NT2/D1 (cell line): ENCODE data around the gene PRSS36.
"Not testable (repeated sequence)": the region's sequence is repeated elsewhere in the genome, so short reads cannot be mapped to it uniquely, and the experiment has no call there.

Source experiments
- DNase-seq: peaks from one replicate; pipeline ENCODE4 v3.0.0-alpha.2; 2011; ENCODE audit warnings: low read depth, low spot score
- H3K27me3 ChIP-seq: 2 replicates; pipeline ENCODE4 v1.6.0; 2011; ENCODE audit warnings: mild to moderate bottlenecking; ENCODE audit not compliant: insufficient read length, insufficient read depth
- H3K36me3 ChIP-seq: 2 replicates; pipeline ENCODE4 v1.6.1; 2011; ENCODE audit warnings: mild to moderate bottlenecking, low read length, mixed read lengths; ENCODE audit not compliant: insufficient read depth, insufficient read length
- H3K4me1 ChIP-seq: 2 replicates; pipeline ENCODE4 v1.5.1; 2011; ENCODE audit not compliant: insufficient read depth, insufficient read length
- H3K4me3 ChIP-seq: 2 replicates; pipeline ENCODE4 v1.5.1; 2011; ENCODE audit warnings: low read depth; ENCODE audit not compliant: insufficient read length
- H3K9ac ChIP-seq: 2 replicates; pipeline ENCODE4 v1.6.0; 2011; ENCODE audit warnings: low read depth; ENCODE audit not compliant: insufficient read length
- H3K9me3 ChIP-seq: 2 replicates; pipeline ENCODE4 v1.5.1; 2011; ENCODE audit warnings: mild to moderate bottlenecking, low read length; ENCODE audit not compliant: insufficient read depth
- SUZ12 ChIP-seq: IDR thresholded peaks from 2 replicates; pipeline ENCODE4 v1.6.1; 2011; ENCODE audit not compliant: insufficient read length, insufficient read depth; ENCODE audit errors: extremely low read depth
- YY1 ChIP-seq: IDR thresholded peaks from 2 replicates; pipeline ENCODE4 v1.6.1; 2011; ENCODE audit not compliant: insufficient read length, insufficient read depth
- ZNF274 ChIP-seq: IDR thresholded peaks from 2 replicates; pipeline ENCODE4 v1.6.1; 2011; ENCODE audit warnings: mild to moderate bottlenecking, low read depth, low read length

PRSS36 gene

GRCh38 chr16:31149894-31150890 is at the start of gene PRSS36:
PRSS36 (minus strand) TSS chr16:31150066; CDS start chr16:31150035, 31 bp downstream.
- H3K4me3 ChIP-seq = no peak within 1 kb of the TSS
- DNase-seq = no peak
- H3K9ac ChIP-seq = no peak within 1 kb of the TSS

GRCh38 chr16:31199430-31200041 is 49.7 kb upstream of the PRSS36 start:
- Histone ChIP-seq H3K4me1 (no peaks in the 10 kb centered on the region), H3K36me3 (peaks cover 37% of the 10 kb centered on the region), H3K27me3 (peaks cover 10% of the 10 kb centered on the region), H3K9ac (no peak overlapping the region), H3K9me3 (no peaks in the 10 kb centered on the region), H3K4me3 (no peak overlapping the region)
- no peak for TF ChIP-seq SUZ12
- no peak for DNase-seq

More at GRCh38 chr16:31149894-31150890, at the start of gene PRSS36:
- Histone ChIP-seq H3K36me3 (no peaks in the 10 kb centered on the region), H3K27me3 (peaks cover 9% of the 10 kb centered on the region), H3K4me1 (peaks cover 15% of the 10 kb centered on the region), H3K9me3 (no peaks in the 10 kb centered on the region)
- TF ChIP-seq YY1 (no peak), ZNF274 (no peak), SUZ12 (no peak)

DNA sequence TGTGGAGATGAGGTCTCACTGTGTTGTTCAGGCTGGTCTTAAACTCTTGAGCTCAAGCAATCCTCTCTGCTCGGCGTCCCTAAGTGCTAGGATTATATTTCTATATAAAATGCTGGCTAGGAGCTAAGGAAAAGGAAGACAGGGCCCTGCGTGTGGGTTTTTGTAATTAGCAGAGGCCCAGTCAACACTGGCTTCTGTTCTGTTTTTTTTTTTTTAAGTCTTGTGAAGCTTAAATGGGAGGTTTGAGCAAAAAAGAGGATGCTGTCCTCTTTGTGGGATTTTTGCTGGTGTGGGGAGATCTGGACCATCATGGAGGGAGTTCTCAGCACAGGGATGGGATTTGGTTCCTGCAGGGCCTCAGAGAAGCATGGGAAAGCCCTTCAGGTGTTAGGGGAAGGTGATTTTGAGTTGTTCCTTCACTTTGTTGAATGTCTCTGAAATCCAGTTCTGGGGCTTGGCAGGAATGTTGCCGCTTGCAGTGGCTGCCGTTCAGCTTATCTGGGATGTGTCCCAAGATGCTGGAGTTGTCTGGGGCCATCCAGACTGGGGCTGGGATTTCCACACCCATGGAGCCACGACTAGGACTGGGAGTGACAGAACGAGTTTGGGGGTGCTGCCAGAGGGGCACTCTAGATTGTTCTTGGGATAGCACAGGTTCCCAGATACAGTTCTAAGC is 48.5 kb upstream of the PRSS36 start:
- peaks cover 49% of the 10 kb centered on the region for H3K36me3 ChIP-seq
- no peaks in the 10 kb centered on the region for H3K4me1 ChIP-seq

DNA sequence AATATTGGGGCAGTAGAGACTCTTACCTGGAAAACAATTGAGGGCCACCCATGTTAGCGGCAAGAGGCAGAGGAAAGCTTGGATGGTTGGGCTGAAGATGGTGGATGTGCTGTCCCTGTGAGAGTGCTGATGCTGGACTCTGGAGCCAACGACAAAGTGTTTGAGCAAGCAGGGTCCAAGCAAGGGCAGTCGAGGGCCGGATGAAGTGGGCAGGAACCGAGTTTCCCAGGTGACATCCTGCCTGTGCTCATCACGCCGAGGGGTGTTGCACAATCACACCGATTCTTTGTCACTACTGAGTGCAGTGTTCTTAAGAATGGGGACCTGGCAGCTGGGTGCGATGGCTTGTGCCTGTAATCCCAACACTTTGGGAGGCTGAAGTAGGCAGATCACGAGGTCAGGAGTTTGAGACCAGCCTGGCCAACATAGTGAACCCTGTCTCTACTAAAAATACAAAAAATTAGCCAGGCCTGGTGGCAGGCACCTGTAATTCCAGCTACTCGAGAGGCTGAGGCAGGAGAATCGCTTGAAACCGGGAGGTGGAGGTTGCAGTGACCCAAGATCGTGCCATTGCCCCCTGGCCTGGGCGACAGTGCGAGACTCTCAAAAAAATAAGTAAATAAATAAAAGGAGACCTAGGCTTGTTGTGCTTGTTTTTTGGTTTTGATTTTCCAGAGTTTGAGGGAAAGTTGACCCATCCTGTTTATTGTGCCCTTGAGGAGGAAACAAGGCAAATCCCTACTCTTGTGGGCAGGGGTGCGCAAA is 46.6 kb upstream of the PRSS36 start:
- Histone ChIP-seq H3K27me3 (no peaks in the 10 kb centered on the region), H3K36me3 (peaks cover 67% of the 10 kb centered on the region), H3K4me1 (no peaks in the 10 kb centered on the region), H3K4me3 (no peak overlapping the region), H3K9me3 (no peaks in the 10 kb centered on the region), H3K9ac (no peak overlapping the region)
- DNase-seq = no peak
- no peak for TF ChIP-seq SUZ12
- no peak for TF ChIP-seq ZNF274
- no peak for TF ChIP-seq YY1

More for the DNA sequence above, 48.5 kb upstream of the PRSS36 start:
- H3K9me3 ChIP-seq = no peaks in the 10 kb centered on the region
- H3K9ac ChIP-seq = no peak overlapping the region
- peaks cover 10% of the 10 kb centered on the region for H3K27me3 ChIP-seq
- no peak overlapping the region for H3K4me3 ChIP-seq
- TF ChIP-seq SUZ12 (no peak), ZNF274 (no peak), YY1 (no peak)
- no peak for DNase-seq

GRCh38 chr16:31195861-31196260 is 46.0 kb upstream of the PRSS36 start:
- H3K27me3 ChIP-seq, H3K9me3 ChIP-seq, H3K9ac ChIP-seq, DNase-seq, H3K4me1 ChIP-seq, H3K4me3 ChIP-seq: not testable (repeated sequence)
- H3K36me3 ChIP-seq = peaks cover 73% of the 10 kb centered on the region

DNA sequence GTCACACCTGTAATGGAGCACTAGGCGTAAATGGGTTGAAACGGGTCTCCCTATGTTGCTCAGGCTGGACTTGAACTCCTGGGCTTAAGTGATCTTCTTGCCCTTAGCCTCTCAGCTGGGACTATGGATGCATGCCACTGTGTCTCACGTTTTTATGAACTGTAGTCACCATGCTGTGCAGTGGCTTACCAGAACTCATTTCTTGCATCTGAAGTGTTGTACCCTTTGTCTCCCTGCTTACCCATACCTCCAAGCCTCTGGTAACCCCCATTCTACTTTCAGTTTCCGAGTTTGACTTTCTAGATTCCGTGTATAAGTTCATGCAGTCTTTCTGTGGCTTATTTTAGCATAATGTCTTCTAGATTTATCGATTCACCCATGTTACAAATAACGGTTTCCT is 45.0 kb upstream of the PRSS36 start:
- TF ChIP-seq SUZ12 = no peak
- TF ChIP-seq YY1 = no peak
- TF ChIP-seq ZNF274 = no peak
- DNase-seq = no peak
- Histone ChIP-seq H3K9me3 (no peaks in the 10 kb centered on the region), H3K9ac (no peak overlapping the region), H3K4me1 (no peaks in the 10 kb centered on the region), H3K27me3 (no peaks in the 10 kb centered on the region), H3K36me3 (peaks cover 83% of the 10 kb centered on the region), H3K4me3 (no peak overlapping the region)
